Prostate gland (tissue), 2 donors: ENCODE data around the gene IFNL2.

Source experiments
- CTCF ChIP-seq, 4 experiments: fragments of 200-600 bp in 2 of 4; fragments of 450-650 bp in 2 of 4; sonication (generic) in 2 of 4; IDR thresholded peaks; 1 replicate in 3 of 4; 2 replicates in 1 of 4; pipeline ENCODE4 v1.5.1; 2016 to 2019; ENCODE audit warnings: antibody characterized with exemption in 4 of 4, mild to moderate bottlenecking in 2 of 4, moderate library complexity in 2 of 4
- POLR2A ChIP-seq: fragments of 450-650 bp; IDR thresholded peaks from one replicate; pipeline ENCODE4 v1.6.1; 2016; ENCODE audit warnings: antibody characterized with exemption, mild to moderate bottlenecking

- TF ChIP-seq POLR2A = no peak
- TF ChIP-seq CTCF (IDR thresholded peaks at IDR 0.05) = no peak
Measured at GRCh38 chr19:39297931-39298634, 29.9 kb downstream of the IFNL2 start.
